NCI-H1436 treated with DMSO at 0.1 percent for 48 hours (cell line): ENCODE data around the gene LRRC25.

Experiments used
- DNase-seq: peaks from one replicate; lab custom pipeline; 2025; lab: John Stamatoyannopoulos, UW

The LRRC25 gene

DNA sequence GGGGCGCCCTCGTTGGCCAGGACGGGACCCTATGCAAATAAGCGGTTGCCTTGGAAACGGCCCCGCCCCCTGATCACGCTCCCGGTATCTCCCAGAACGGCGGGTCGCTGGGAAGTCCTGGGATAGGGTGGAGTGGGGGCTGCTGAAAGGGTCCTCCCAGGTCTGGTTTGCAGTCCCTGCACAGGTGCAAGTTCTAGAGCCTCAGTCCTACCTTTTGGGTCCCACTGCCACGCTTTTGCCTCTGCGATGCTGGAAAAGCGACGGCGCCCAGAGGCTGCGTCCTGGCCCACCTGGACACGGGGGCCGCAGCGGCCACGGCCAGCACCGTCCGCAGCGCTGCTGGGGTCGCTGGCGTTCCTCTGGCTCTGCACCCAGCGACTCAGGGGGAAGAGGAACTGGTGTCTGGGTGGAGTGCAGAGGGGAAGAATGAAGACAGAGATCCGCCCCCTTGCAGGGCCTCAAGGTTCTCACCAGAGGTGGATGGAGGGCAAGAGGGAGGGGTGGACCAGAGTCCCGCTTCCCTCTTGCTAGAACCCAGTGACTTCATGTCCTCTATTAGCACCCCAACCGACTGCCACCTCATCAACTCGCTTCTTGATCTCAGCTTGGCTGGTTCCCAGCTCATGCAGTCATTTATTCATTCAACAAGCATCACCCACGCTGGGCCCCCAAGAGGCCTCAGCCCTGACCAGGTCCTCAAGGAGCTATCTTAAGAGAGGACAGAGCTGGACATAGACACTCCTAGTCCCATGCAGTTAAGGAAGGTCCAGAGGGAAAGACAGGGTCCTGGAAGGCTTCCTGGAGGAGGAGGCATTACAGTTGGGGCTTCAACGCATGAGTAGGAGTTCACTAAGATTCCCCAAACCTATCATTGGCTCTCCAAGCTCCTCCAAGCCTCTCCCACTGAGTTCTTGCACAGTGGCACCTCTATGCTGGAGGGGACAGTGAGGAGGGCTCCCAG lies at the start of gene LRRC25:
LRRC25 (minus strand) TSS at position 381 of the 961 bp plus-strand sequence. CDS start 659 bp downstream, outside the sequence.
- DNase-seq: no peak

DNA sequence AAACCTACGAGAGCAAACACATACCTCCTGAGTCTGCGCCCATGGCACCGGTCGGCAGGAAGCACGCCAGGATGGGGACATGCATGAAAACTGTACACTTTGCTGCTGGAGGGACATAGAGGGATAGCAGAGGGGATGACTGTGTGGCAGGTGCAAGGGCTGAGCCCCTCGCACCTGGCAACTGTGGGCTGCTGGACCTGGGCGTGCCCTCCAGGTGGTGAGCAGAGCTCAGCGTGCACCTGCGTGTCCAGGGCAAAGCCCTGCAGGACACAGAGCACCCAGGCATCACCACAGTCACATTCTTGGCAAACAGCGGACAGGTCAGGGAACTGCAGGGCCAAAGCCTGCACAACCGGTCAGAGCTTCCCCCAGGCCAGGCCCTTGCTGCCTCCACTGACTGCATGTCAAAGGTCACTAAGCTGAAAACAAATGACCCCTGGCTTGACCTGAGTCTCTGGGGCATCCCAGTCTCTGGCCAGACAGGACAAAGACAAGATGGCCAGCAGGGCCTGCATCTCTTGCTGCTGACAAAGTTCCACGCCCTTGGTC lies 49.5 kb upstream of the LRRC25 start:
- no peak for DNase-seq

DNA sequence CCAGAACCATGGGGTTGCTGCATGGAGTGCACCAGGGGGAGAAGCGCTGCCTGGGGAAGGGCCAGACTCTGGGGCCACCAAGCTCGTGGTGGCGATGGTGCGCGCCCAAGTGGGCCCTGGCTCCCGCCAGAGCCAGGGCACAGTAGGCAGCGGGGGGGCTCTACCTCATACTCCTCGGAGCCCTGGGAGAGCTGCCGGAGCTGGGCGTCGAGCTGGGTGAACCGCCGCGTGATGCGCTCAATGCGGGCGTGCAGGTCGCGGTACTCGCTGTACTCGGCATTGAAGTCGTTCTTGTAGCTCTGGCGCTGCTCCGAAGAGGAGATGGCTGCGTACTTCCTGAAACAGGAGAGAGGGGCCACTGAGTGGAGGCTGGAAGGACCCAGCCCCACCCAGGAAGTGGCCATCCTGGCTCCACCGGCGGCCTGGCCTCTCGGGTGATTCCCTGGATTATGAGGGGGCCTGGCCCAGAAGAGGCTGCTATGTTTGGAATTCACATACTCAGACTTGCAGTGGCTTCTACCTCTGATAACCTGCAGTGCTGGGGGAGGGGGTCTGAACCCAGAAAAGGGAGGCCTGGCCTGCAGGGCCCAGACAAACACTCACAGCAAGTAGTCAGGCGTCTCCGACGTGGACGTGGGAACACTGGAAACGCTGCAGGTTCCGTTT lies 48.9 kb upstream of the LRRC25 start:
- no peak for DNase-seq

DNA sequence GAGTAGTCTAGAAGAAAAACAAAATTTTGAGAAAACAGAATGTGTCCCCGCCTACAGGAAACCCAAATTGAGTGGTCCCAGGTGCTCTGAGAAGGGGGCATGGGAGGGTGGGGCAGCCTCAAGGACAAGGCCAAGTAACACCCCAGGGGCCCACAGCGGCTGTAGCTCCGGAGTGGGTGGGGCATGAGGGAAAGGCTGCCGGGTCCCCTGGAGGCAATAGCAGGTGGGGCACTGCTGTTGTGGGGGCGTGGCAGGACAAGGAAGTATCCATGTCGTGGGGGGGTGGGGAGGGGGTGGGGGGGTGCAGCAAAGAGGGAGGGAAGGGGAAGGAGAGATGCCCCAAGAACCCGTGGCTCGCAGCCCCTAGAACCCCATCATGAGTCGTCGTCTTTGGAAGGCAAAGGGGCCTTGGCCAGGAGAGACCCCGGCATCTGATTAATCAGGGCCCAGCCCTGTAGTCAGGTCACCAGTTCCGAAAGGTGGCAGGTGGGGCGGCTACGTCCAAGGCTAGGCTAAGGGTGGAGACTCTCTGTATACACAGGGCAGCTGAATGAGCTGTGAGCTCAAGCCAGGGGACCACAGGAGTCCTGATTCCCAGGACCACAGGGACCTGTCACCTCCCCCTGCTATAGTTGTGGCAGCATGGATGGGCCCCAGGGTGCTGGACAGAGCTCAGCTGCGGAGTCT lies 48.0 kb upstream of the LRRC25 start:
- no peak for DNase-seq

DNA sequence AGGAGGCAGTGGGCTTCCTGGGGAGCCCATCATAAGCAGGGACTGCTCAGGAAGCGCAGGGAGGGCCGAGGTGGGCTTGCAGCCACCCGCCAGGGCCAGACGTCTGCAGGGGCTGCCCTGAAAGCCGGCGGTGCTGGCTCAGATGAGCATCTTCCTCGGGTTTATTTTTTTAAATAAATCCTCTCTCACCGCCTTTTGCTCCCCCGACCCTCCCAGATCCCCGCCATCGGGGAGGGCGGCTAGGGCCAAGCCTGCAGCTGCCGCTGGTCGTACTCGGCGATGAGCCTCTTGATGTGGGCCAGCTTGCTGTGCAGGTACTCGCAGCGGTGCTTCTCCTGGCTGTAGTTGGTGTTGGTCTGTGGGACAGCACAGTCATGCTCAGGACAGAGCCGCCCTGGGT lies 47.1 kb upstream of the LRRC25 start:
- DNase-seq: no peak

DNA sequence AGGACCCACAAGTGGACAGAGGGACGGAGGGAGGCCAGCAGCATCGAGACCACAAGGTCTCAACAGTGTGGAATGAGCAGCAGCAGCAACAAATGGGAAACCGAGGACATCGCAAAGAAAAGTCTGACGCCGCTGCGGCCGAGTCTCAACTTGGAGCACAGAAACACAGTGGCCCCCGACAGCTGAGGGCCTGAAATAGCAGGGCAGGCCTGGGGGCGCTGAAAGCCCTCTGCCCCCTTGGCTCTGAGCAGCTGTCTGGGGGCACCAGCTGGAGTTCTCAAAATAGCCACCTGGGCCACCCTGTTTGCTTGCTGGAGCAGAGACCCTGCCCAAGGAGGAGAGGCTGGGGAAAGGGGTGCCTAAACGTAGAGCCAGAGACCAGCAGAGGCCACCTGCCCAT lies 46.4 kb upstream of the LRRC25 start:
- DNase-seq: no peak

DNA sequence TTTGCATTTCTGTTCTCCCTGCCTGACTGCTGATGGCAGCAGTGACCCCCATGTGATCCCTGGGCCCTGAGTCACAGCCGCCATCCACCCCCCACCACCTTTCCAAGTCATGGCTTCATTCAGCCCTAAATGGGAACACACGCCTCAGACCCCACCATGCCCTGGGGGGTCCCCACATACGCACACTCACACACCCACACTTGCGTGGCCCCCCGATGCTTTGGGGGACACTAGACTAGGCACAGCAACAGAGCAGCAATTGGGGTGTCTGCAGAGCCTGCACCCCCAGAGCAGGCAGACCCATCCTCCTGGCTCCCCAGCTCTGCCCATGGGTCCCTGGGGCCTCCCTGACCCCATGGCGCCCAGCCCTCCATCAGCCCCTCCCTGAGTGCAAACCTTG lies 46.0 kb upstream of the LRRC25 start:
- no peak for DNase-seq

DNA sequence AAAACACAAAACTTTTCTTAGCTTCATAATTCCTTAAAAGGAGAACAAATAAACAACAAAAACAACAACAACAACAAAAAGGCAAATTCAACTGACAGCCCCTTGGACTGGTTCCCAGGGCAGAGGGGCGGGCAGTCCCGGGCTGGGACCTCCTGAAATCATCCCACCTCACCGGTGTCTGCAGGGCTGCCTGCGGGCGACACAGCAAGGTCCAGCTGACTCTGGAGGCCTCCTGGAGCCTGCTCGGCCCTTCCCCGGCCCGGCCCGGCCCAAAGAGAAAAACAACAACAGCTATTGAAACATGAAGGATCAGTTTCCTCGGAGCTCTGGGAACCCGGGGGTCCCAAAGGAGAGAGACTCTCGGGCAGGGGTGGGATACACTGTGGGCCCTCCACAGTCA lies 45.5 kb upstream of the LRRC25 start:
- DNase-seq: no peak

DNA sequence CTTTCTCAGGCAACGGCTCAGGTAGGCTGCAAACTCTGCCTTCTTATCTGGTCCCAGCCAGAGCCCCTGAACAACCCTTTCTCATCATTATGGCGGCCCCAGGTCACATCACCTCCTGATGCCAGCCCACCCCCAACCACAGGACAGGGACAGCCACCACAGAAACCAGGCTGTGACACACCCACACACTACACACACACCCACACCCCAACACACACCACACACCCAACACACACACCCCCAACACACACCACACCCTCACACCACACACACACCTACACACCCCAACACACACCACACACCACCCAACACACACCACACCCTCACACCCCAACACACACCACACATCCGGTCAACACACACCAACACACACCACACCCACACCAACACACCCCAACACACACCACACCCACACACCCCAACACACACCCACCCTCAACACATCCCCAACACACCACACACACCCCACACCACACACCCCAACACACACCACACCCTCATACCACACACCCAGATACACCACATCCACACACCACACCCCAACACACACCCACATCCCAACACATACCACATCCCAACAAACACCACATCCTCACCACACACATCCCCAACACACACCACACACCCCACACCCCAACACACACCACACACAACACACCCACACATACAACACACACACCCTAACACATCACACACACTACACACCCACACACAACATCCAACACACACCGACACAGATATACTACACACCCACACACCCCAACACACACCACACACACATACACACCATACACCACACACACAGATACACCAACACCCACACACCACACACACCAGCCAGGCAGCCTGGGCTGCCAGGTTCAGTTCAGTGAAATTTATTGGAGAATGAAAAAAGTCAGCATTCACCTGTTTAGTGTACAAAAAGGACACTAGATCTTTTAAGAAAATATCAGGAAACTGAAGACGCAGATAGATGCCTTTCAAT lies 44.7 kb upstream of the LRRC25 start:
- no peak for DNase-seq

DNA sequence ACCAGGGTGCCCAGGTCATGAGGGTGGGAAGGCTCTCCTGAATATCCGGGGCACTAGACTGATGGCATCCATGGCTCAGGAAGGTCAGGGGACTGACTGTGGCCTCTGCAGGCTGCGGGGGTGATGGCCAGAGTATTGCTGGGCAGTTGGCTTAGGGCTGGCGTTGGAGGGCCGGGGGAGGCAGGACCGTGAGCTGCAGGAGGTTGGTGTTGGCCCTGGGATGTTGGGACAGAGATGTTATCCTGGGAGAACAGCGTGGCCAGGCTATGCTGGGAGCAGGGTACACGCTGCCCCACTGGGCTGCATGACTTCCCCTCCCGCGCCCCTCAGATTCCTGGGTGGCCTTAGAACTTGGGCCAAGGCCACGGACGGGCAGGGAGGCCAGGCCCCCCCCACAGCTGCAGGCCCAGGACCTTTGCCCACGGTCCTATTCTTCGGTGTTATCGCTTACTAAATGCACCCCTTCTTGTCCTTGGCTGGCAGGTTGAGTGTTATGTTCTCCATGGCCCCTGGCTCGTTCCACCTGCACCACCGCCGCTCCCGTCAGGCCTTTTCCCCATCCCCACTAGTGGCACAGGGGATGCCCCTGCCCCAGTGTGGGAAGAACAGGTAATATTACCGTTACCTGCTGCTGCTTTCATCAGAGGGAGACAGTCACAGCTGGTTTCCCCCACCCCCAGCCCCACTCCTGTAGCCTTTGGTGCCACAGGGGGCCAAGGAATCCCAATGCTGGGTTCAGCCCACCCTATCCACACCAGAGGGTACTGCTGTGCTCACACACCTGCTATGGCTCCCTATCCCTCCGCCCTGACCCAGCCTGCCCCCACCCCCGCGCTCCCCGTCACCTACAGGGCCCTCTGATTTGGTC lies 43.7 kb upstream of the LRRC25 start:
- DNase-seq: no peak

DNA sequence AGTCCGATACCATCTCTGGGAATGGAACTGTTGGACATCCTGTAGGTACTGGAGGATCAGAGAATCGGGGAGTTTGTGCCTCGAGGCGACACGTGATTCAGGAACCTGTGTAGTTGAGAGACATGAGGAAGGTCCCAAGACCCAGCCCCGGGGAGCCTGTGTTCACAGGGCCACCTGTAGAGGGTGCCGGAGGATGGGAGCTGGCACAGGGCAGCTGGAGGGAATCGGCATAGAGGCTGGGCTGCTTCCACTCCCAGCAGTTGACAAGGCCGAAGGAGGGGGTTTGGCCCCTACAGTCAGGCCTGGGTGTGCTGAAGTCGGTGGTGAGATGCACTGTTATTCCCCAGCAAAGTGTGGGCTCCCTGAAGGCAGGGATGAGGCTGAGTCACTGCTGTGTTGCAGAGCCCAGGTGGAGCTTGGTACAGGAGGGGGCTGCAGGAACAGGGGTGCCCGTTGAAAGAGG lies 43.0 kb upstream of the LRRC25 start:
- no peak for DNase-seq

DNA sequence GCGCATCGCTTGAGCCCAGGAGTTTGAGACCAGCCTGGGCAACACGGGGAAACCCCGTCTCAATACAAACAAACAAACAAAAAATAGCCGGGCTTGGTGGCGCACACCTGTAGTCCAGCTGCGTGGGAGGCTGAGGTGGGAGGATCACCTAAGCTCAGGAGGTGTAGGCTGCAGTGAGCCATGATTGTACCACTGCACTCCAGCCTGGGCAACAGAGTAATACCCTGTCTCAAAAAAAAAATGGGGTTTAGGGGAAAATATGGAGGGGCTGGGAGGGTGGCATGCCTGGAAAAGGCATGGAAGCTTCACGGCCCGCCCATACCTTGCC lies 42.5 kb upstream of the LRRC25 start:
- no peak for DNase-seq

DNA sequence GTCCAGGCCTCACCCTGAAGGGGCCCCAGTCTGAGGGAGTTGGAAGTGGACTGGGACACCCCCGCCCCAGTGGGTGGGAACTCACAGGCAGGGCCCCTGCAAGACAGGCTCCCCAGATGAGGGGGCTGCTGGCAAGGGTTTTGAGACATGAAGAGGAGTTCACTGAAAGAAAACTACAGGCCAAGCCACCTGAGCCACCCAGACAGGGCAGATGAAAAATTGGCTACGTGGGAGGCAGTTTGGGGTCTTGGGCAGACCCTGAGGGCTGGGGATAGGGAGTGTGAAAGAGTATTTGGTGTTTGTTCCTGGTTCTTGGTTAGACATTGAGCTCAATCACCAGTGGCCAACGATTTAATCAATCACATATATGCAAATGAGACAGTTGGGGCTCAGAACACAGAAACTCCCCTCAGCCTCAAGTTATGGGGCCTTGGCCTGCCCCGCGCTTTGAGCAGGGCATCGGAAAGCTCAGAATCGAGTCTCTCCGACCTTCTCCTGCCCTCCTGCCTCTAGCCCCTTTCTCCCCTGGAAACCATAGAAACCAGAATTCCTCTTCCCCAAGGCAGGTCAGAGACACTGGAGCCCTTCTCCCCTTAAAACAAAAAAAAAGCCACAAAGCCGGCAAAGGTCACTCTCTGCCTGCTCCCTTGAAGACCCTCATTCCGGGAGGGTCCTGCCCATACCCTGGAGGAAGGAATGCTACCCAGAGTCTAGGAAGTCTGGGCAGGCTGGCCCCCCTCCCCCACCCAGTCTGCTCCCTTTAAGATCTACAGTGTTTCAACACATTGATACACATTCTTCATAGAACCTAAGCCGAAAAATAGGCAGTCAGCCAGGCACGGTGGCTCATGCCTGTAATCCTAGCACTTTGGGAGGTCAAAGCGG lies 41.8 kb upstream of the LRRC25 start:
- DNase-seq: no peak

DNA sequence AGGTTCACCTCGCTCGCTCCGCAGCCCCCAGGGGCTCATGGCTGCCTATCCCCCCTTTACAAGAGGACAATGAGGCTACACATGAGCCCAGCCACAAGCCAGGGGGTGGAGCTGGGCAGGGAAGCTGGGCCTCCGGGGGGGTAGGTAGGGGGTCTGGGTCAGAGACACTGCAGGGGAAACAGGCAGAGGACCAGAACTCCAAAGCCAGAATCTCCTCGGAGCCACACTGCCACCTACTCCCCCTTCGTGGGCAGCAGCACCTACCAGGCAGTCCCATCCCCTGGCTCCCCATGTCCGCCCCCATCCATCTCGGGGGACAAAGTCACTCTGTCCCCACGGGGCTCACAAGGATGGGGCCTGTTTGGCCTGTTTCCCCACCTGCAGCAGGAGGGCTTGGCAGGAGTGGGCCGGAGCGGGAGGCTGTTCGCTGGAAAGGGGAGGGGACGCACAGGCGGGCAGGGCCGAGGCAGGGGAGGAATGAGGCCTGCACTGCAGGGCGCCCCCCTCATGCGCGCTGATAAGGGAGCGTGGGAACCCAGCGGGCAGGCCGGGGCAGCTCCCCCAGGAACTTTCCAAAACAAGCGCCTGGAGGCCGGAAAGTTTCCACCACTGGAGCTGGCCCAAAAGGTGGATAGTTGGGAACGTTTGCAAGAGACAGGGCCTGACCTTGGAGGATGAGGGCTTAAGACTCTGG lies 41.1 kb upstream of the LRRC25 start:
- DNase-seq: no peak

DNA sequence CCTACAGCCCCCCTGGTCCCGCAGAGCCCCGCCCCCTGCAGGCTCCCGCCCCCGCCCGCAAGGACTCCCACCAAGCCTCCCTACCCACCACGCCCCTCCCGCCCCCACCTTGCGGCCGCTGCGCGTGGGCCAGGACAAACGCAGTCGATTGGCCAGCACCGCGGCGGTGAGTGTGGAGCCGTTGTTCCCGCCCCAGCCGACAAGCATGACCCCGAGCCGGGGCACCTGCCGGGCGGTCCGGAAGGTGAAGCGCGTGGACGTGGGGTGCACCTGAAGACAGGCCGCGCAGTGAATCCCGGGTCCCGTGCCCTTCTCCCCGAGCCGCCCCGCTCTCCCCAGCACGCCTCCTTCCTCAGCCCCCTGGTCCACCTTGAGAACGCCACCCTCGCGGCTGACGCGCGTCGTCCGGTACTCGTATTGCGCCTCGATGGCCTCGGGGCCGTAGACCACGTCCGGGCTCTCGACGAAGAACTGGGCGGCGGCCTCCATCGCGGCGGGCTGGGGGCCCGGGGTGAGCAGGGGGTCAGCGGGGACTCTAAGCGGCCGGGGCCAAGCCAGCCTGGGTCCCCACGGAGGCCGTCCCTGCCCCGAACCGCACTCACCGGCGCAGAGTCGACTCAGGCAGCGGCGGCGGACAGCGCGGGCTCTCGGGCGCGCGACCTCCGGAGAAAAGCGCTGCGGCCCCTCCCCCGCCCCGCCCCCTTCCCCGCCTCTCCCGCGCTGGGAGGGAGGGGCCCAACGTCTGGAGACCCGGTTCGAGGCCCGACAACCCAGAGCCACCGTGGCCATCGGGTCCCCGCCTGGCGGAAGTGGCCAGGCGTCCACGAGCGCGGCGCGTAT lies 40.3 kb upstream of the LRRC25 start, which contains the start of gene ISYNA1:
ISYNA1 (minus strand) TSS at position 643 of the 840 bp plus-strand sequence; CDS start at position 489, 154 bp downstream.
- no peak for DNase-seq

DNA sequence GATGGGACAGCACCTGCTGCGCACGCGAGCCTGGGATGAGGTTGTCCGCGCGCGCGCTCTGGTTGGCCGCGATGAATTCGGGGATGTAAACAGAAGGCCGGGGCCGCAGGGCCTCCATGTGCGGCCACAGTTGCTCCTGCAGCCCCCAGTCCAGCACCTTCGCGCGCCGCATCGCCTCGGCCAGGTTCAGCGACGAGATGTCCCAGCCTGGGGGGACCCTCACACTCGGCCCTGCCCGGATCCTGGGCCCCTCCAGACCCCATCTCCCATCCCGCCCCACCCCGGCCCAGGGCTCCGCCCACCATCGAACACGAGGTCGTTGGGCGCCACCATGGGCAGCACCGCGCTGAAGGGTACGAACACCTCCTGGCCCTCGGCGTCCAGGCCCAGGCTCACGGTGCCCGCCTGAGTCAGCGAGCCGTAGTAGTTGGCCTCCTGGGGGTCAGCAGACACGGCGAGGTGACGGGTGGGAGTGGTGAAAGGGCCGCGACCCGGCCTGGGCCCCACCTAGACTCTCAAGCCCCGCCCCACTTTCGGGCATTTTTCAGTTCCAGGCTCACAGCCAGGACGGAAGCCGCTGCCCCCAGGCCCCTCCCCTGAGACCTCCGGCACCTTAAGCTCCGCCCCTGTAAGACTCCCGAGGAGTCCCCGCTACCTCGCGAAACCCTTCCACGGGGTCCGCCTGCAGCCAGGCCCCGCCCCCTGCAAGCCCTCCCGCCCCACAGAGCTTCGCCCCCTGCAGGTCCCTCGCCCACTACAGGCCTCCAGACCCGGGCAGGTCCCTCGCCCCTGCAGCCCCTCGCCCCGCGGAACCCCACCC lies 39.5 kb upstream of the LRRC25 start:
- peak; percentile 32 for DNase-seq
